Neuronal stem cell (in vitro differentiated cells): ENCODE measurements around the gene ELF3.
A peak's percentile ranks its signal among the peaks of the same experiment; 100 is the strongest.

Source experiments
- DNase-seq: peaks from one replicate; pipeline ENCODE4 v3.0.0-alpha.2; 2013; ENCODE audit warnings: low spot score
- H2AFZ ChIP-seq: one replicate; pipeline ENCODE4 v1.6.1; 2013; ENCODE audit warnings: mild to moderate bottlenecking, low read length, inconsistent platforms
- H2AK5ac ChIP-seq: 2 replicates; pipeline ENCODE4 v1.6.1; 2013; ENCODE audit warnings: low read depth, mild to moderate bottlenecking, inconsistent platforms, low read length, moderate library complexity, mixed read lengths
- H2BK120ac ChIP-seq: 2 replicates; pipeline ENCODE4 v1.6.1; 2013; ENCODE audit warnings: low read depth, mild to moderate bottlenecking, inconsistent platforms, low read length, moderate library complexity, mixed read lengths
- H2BK12ac ChIP-seq: one replicate; pipeline ENCODE4 v1.6.1; 2013; ENCODE audit warnings: low read length, inconsistent platforms
- H2BK15ac ChIP-seq: 2 replicates; pipeline ENCODE4 v1.6.1; 2013; ENCODE audit warnings: mild to moderate bottlenecking, low read length, inconsistent platforms, mixed read lengths
- H2BK5ac ChIP-seq: one replicate; pipeline ENCODE4 v1.6.1; 2013; ENCODE audit warnings: inconsistent platforms, mild to moderate bottlenecking, low read length, moderate library complexity
- H3K14ac ChIP-seq: one replicate; pipeline ENCODE4 v1.6.1; 2013; ENCODE audit warnings: low read length, inconsistent platforms
- H3K18ac ChIP-seq: 2 replicates; pipeline ENCODE4 v1.6.1; 2013; ENCODE audit warnings: low read length, inconsistent platforms
- H3K23ac ChIP-seq: 2 replicates; pipeline ENCODE4 v1.6.1; 2013; ENCODE audit warnings: low read depth, mild to moderate bottlenecking, mixed read lengths, low read length, inconsistent platforms; ENCODE audit not compliant: poor library complexity
- H3K27ac ChIP-seq: replicated peaks from 3 replicates; pipeline ENCODE4 v1.5.1; 2013; ENCODE audit warnings: low read length, inconsistent platforms
- H3K27me3 ChIP-seq, 3 experiments: 2 replicates each; pipeline ENCODE4 v1.6.1; 2013; ENCODE audit warnings: low read length in 3 of 3, mild to moderate bottlenecking in 2 of 3, inconsistent platforms in 1 of 3, low read depth in 1 of 3, mixed read lengths in 1 of 3, moderate library complexity in 1 of 3; ENCODE audit not compliant: control insufficient read depth in 3 of 3, insufficient read depth in 3 of 3
- H3K36me3 ChIP-seq, 2 donors: replicated peaks in 1 of 2; 2 replicates each; pipeline ENCODE4 v1.6.1; 2013; ENCODE audit warnings: low read length in 2 of 2; ENCODE audit not compliant: control insufficient read depth in 2 of 2, insufficient read depth in 2 of 2
- H3K4ac ChIP-seq: 2 replicates; pipeline ENCODE4 v1.6.1; 2013; ENCODE audit warnings: inconsistent platforms, mild to moderate bottlenecking, low read length, moderate library complexity
- H3K4me1 ChIP-seq, 2 donors: 1 replicate in 1 of 2; 2 replicates in 1 of 2; pipeline ENCODE4 v1.6.1; 2013; ENCODE audit warnings: low read length in 2 of 2, low read depth in 1 of 2; ENCODE audit not compliant: control insufficient read depth in 2 of 2, insufficient read depth in 1 of 2
- H3K4me2 ChIP-seq: one replicate; pipeline ENCODE4 v1.6.1; 2013; ENCODE audit warnings: mild to moderate bottlenecking, low read length, inconsistent platforms; ENCODE audit not compliant: insufficient read depth, poor library complexity, severe bottlenecking
- H3K4me3 ChIP-seq, 2 donors: 2 replicates each; pipeline ENCODE4 v1.5.1; 2013; ENCODE audit warnings: low read length in 2 of 2, mild to moderate bottlenecking in 2 of 2, inconsistent platforms in 1 of 2, moderate library complexity in 1 of 2
- H3K79me1 ChIP-seq: one replicate; pipeline ENCODE4 v1.6.1; 2013; ENCODE audit warnings: low read depth, mild to moderate bottlenecking, inconsistent platforms, low read length, moderate library complexity
- H3K9ac ChIP-seq: one replicate; pipeline ENCODE4 v1.6.1; 2013; ENCODE audit warnings: mild to moderate bottlenecking, low read depth, low read length, inconsistent platforms; ENCODE audit not compliant: poor library complexity
- H3K9me3 ChIP-seq, 2 donors: replicated peaks in 1 of 2; 2 replicates each; pipeline versions ENCODE3 to v1.6.1; 2013; ENCODE audit warnings: low read length in 2 of 2, mild to moderate bottlenecking in 2 of 2, inconsistent platforms in 1 of 2, low read depth in 1 of 2, mixed read lengths in 1 of 2, moderate library complexity in 1 of 2; ENCODE audit not compliant: control insufficient read depth in 2 of 2, insufficient read depth in 1 of 2
- H4K8ac ChIP-seq: one replicate; pipeline ENCODE4 v1.6.1; 2013; ENCODE audit warnings: low read depth, mild to moderate bottlenecking, inconsistent platforms, low read length, moderate library complexity
- H4K91ac ChIP-seq: one replicate; pipeline ENCODE4 v1.6.1; 2013; ENCODE audit warnings: low read length, low read depth, mild to moderate bottlenecking, inconsistent platforms; ENCODE audit not compliant: poor library complexity
- WGBS, 2 donors: extraction: QIAGEN DNeasy Blood & Tissue Kit; methylation state at CpG; one replicate each; pipeline ENCODE4 v1.1.7; 2013; ENCODE audit warnings: missing lambda C conversion rate in 2 of 2, mixed read lengths in 1 of 2; ENCODE audit not compliant: insufficient read length in 2 of 2, insufficient replicate concordance in 1 of 2; ENCODE audit errors: extremely low coverage in 2 of 2; 5-methylcytosine and 5-hydroxymethylcytosine counted together

ELF3 gene

GRCh38 chr1:201968202-201968925, 42.0 kb upstream of the ELF3 start:
- Histone ChIP-seq H3K14ac (no peak overlapping the region), H3K27me3 (no peaks in the 10 kb centered on the region), H3K4me2 (no peak overlapping the region), H3K23ac (no peak overlapping the region), H2BK15ac (no peak overlapping the region), H3K9ac (no peak overlapping the region), H2BK5ac (no peak overlapping the region), H3K79me1 (no peaks in the 10 kb centered on the region), H3K27ac (no peak overlapping the region), H2BK120ac (no peak overlapping the region), H3K9me3 (no peaks in the 10 kb centered on the region), H3K18ac (no peak overlapping the region), H3K4ac (no peak overlapping the region), H3K36me3 (peaks cover 15 to 68% of the 10 kb centered on the region in 2 donors), H2AK5ac (no peak overlapping the region), H4K8ac (no peak overlapping the region), H4K91ac (no peak overlapping the region), H3K4me3 (no peak overlapping the region), H2AFZ (no peak overlapping the region), H2BK12ac (no peak overlapping the region), H3K4me1 (no peaks in the 10 kb centered on the region)
- no CpG with 5 or more reads among the region's 16 CpGs for WGBS, 2 donors
- DNase-seq = no peak

- Histone ChIP-seq H3K4ac (no peak overlapping the region), H2AFZ (no peak overlapping the region), H2BK12ac (no peak overlapping the region), H2BK120ac (no peak overlapping the region), H2BK5ac (no peak overlapping the region), H2BK15ac (no peak overlapping the region), H3K27me3 (no peaks in the 10 kb centered on the region), H3K27ac (no peak overlapping the region), H3K9me3 (no peaks in the 10 kb centered on the region), H3K79me1 (no peaks in the 10 kb centered on the region), H3K14ac (no peak overlapping the region), H3K4me2 (no peak overlapping the region), H3K23ac (no peak overlapping the region), H3K18ac (no peak overlapping the region), H4K91ac (no peak overlapping the region), H3K4me3 (no peak overlapping the region), H2AK5ac (no peak overlapping the region), H3K36me3 (peaks cover 9 to 51% of the 10 kb centered on the region in 2 donors), H3K4me1 (no peaks in the 10 kb centered on the region), H3K9ac (no peak overlapping the region), H4K8ac (no peak overlapping the region)
- no CpG with 5 or more reads among the region's 9 CpGs for WGBS, 2 donors
- no peak for DNase-seq
Observed at GRCh38 chr1:201970334-201971159, 39.8 kb upstream of the ELF3 start.

GRCh38 chr1:201982082-201982622, 28.2 kb upstream of the ELF3 start:
- Histone ChIP-seq H3K4me1 (peaks cover 2 to 5% of the 10 kb centered on the region in 2 donors), H3K36me3 (peaks cover 0 to 4% of the 10 kb centered on the region in 2 donors), H3K79me1 (peaks cover 2% of the 10 kb centered on the region), H2BK5ac (no peak overlapping the region), H3K9ac (peak overlapping the region; percentile 13), H3K14ac (peak overlapping the region; percentile 98), H2AFZ (peak overlapping the region; percentile 82), H3K18ac (peak overlapping the region; percentile 95), H4K8ac (peak overlapping the region; percentile 86), H4K91ac (no peak overlapping the region), H3K4ac (no peak overlapping the region), H2BK15ac (peak overlapping the region; percentile 82), H3K9me3 (no peaks in the 10 kb centered on the region), H3K4me3 (peak overlapping the region; percentile 65 to 100), H3K23ac (peak overlapping the region; percentile 94), H2BK120ac (no peak overlapping the region), H3K27ac (no peak overlapping the region), H3K4me2 (peak overlapping the region; percentile 95), H2BK12ac (no peak overlapping the region), H3K27me3 (peaks cover 0 to 3% (median 0%) of the 10 kb centered on the region in 3 experiments), H2AK5ac (no peak overlapping the region)
- DNase-seq = no peak
- no CpG with 5 or more reads among the region's 31 CpGs for WGBS, 2 donors
